Limb (tissue), 2 donors: ENCODE data around the gene CLTCL1.
"Not testable (repeated sequence)": the region's sequence is repeated elsewhere in the genome, so short reads cannot be mapped to it uniquely, and the experiment has no call there.

ENCODE experiments used
- DNase-seq, 2 donors: peaks; one replicate each; pipeline ENCODE4 v3.0.0-alpha.2; 2016; ENCODE audit errors: extremely low spot score in 2 of 2

Gene CLTCL1

DNA sequence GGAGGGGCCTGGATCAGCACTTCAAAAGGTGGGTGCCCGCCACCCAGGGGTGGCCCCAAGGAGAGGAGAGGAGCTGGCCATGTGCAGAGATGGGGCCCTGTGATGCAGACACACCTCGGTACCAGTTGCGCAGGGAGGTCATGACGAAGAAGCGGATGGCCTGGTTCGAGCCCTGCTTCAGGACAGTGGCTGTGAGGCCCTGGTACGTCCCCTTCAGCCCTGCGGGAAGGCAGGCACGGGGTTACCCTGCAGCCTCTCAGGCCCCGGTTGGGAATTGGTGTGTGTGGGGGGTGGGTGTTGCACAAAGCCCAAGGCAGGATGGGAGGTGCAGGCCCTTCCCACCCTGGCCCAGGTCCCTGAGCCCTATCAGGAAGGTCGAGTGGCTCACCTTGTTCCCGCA lies 114.8 kb downstream of the CLTCL1 start:
- DNase-seq, result no peak

DNA sequence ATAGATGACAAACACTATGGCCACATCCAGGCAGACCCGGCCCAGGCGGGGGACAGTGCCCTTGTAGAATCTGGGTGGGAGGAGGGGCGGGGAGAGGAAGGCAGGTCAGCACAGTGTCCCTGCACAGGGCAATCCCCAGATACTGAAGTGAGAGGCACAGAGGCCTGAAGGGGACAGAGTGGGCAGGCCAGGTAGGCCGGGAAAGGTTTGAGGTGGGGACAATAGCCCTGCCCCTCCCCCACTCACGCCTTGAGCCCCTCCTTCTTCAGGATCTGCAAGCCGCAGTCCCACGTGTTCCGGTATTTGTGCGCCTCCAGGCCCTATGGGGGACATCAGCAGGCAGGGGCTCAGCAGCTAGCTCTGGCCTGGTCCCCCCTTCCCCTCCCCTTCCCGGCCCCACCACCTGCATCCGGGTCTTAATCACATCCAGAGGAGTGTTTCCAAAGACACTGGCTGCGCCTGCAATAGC lies 115.3 kb downstream of the CLTCL1 start:
- peak in 1 of 2 donors; percentile 50 for DNase-seq

DNA sequence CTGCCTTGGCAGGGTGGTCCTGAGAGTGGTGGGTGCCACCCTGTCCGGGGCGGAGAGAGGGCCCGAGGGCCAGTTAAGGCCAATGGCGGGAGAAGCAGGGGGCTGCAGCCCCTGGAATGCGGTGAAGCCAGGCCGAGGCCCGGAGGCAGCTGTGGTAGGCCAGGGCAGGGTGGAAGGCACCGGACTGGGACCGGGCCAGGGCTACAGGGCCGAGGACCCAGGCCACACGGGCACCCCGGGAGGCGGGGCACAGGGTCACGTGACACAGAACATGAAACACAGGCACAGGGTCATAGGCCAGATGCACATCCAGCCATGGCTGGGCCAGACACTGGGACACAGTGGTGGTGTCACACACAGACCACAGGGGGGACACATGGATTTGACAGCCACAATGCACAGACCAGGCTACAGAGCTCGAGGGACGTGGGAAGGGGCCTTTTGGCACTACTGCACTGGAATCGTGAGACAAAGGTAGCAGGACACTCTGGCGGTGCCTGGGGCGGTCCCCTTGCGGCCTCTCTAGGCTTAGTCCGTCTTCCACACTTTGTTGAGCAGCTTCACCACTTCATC lies 115.8 kb downstream of the CLTCL1 start:
- DNase-seq, result no peak

DNA sequence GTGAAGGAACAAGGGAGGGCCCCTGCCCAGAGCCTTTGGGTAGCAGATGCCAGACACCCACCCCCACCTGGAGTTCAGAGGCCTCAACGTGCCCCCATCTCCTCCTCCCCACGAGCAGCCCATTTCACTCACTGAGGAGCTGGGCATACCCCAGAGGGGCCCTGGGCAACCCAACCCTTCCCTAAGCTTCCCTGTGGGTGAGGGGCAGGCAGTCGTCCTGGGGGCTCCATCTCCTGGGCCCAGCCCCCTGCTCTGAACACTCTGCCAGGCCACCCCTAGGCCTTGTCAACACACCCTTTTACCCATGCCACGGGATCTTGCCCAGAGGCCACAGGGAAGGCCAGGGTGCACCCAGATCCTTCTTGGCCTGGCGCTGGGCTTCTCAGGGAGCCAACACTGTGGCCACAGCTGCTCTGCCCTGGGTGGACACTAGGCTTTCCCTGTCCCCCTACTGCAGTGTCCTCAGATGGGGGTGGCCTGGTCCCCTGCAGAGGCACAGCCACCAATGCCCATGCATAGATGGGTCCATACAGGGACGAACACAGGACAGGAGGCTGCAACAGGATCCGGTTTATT lies 116.4 kb downstream of the CLTCL1 start:
- DNase-seq, result no peak

DNA sequence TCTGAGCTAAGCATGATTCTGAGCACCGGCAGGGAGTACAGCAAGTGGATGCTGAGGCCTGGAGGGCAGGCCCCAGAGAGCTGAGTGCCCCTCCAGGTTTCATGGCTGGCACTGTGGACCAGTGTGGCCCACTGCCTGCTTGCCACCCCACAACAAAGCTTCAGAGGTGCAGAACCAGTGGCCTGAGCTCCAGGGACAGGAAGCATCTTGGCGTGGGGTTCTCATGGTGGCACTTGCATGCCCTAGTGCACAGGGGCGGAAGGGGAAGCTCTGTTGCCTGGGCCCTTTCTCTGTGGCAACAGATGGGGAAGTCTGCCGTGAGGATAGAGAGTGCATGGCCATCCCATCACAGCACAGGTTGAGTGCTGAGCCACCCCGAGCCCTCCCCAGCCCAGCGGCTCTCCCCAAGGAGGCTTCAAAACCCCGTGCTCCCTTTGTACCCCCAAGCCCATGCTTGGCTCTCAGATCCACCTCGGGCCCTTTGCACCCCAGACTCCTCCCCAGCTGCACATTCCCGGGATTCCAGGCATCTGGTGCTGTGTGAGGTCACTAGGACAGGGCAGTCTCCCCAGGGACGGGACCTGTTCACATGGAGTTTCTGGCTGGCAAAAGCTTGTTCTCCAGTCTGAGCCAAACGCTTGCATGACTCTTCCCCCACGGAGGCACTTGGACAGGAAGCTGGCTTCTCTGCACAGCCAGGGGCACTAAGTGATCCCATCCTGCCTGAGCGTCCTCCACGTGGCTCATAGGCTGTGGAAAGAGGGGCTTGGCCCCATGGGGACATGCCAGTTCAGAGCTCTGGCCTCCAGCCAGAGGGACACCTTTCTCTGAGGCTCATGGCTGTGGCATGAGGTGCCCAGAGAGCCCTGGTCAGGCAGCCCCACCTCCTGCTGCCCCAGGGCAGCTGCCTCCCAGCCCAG lies 117.2 kb downstream of the CLTCL1 start:
- no peak for DNase-seq

DNA sequence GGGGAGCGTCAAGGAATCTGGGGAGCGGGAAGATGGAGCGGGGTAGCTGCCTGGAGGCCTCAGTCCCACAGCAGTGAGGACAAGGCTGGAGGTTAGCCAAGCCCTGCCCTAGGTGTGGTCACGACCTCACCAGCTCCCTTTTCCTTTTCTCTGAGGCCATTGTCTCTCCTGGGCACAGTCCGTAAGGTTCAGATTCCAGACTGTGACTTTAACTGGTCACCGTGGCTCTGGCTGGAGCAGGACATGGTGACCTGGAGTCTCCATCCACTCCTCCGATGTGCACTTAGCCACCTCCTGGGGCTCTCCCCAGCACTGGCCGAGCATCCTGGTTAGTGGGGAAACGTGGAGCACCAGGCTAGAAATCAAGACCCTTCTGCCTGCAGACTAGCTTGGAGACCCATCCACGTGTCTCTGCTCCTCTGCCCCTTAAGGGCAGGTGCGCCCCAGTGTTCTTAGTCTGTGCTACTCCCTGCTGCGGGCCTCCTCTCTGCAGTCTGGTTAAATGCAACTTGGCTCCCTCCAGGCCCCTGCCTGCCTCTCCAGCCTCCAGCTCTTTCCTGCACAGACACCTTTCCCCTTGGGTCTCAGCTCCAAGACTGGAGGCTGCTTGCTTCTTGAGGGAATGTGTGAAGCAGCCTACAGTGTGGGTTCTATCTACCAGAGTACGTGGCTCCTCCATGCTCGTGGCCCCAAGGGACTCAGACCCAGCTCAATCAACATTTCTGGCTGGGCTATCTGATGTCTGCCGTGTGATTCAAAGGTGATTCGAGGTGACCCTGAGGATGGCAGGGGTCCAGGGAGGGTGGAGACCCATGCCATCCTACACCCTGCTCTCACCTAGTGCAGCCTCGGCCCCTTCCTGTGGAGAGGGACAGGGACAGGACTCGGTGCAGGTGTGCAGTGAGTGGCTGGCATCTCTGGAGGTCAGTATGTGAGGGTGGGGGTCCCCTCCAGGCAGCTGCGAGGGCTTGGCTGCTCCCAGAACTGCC lies 118.2 kb downstream of the CLTCL1 start:
- DNase-seq, result no peak

DNA sequence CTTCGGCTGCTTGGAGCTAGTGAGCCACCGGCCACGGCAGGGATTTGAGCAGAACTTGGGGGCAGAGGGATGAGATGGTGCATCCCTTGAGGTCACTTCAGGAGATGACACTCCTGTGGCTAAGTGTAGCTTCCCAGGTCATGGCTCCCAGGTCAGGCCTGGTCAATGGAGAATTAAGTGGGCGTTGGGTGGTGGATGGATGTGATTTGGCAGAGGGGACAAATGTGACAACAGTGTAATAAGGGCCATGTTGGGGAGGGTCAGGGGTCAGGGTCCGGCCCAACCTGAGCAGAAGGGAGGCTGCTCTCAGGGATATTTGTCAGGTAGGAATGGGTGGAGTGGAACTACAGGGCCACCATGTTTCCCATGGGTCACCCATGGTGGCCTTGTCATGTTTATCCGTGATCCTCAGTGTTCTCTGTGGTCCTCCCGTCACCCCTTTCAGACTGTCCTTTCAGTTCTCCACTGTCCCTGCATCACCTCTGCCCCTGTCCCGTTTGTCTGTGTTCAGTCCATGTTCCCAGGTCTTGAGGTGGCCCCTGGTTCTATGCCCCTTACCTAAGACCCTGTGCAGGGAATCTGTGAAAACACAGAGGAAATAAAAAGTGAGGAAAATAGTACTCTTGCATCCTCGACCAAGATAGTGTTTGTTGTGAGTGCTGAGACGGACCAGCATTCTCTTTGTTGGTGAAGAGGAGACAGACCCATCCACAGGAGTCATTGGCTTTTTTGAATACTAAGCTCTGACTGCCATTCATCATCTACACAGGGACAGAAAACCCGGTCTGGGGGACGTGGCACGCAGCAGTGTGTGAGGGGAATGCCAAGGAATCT lies 119.1 kb downstream of the CLTCL1 start:
- no peak for DNase-seq

DNA sequence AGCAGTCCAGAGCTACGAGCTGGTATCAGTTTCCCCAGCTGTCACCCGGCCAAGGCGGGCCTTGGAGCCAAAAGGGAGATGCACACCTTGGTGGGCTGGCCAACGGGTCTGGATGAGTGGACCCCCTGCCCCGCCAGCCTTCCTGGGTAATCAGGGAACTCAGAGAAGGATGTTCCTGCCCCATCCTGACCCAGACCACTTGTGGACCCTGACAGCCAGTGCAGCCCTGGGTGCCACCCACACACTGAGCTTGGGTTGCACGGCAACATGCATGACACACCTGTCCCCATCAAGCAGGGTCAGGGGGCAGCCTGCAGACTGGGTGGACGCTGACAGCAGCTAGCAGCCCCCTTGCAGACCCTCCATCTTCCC lies 121.6 kb downstream of the CLTCL1 start:
- DNase-seq, result no peak

DNA sequence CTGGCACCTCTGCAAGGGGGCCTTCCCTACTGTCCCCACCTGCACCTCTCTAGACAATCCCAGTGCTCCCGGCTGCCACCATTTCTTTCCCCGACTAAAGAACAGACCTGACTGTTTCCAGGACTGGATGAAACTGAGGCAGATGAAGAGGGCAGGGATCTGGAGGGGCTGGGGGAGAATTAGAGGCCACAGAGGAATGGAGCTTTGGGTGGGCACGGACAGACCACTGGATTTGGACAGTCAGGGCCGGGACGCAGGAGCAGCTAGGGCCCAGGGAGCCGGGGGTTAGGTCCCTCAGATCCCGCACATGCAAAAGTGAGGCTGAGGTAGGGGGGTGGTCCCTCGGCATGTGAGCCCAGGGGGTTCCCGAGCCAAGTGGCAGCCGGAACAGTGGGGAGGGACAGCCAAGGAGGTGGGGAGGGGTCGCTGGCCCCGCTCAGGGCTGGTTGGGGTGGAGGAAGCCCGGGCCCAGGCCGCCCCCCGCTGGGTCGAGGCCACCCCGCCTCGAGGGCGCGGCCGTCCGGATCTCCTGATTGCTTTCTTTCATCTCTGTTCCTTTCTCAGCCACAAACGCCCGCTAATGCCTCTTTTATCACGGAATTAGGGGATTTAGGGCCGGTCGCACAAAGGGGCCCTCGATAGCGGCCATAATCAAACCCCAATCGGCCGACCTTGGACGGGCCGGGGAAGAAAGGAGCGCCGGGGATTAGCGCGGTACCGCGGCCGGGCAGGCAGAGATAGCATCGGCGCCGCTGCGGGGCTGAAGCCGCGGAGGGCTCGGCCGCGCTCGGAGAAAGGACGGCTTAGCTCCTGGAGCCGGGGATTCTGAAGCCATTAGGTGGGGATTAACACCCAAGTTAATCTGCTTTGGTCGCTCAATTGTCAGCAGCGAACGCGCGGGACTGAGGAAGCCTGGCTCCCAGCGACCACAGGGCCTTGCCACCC lies 122.2 kb downstream of the CLTCL1 start:
- no peak for DNase-seq

DNA sequence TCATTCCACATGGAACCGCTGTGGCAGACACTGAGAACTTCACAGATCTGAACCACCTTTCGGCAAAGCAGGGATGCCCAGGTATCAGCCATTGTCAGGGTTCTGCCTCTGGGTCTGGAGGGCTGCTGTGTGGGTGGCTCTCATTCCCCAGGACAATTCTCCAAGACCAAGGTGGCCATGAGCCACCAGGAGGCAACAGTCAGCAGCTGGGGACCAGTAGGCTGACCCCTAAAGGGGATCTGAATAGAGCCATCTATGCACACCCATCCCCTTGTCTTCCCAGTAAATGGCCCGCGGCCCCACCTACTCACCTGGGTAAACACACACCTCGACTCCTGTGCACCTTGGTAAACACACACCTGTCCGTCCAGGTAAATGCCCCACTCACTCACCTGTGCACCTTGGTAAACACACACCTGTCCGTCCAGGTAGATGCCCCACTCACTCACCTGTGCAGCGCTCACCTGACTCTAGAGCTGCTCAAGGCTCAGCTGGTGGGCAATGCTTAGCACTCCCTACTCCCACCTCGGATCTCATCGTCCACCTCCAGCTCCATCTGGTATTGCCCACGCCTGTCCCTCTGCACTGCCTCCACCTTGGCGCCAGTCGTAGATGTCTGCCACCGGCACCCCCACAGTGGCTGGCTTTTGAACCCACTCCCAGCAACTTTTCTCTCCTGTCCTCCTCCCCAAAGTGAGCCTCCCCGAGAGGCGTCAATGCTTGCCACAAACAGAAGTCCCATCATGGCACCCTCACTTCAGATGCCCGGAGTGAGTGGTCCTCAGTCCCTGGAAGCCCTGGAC lies 123.2 kb downstream of the CLTCL1 start:
- DNase-seq, result no peak

DNA sequence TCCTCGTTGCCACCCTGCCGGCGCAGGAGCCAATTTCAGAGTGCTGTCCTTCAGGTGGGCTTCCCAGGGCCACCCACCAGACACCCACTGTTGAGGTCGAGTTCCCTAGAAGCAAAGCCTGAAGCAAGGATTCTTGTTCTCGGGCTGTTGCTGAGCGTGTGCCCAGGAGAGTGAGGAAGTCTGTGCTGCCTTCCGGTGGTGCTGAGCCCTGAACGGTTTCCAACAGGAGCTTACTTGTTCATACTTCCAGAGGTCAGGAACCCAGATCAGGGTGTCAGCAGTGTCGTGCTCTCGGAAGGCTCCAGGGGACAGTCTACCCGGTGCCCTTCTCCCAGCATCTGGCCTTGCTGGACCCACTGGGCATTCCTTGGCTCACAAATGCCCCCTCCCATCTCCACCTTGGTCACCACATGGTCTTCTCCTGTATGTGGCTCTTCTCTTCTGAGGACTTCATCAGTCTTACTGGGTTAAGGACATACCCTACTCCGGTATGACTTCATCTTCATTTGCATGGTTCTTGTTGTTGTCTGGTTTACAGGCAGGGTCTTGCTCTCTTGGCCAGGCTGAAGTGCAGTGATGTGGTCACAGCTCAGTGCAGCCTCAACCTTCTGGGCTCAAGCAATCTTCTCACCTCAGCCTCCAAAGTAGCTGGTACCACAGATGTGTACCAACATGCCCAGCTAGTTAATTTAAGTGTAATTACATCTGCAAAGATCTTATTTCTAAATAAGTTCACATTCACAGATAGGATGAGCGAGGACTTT lies 124.2 kb downstream of the CLTCL1 start:
- no peak for DNase-seq

DNA sequence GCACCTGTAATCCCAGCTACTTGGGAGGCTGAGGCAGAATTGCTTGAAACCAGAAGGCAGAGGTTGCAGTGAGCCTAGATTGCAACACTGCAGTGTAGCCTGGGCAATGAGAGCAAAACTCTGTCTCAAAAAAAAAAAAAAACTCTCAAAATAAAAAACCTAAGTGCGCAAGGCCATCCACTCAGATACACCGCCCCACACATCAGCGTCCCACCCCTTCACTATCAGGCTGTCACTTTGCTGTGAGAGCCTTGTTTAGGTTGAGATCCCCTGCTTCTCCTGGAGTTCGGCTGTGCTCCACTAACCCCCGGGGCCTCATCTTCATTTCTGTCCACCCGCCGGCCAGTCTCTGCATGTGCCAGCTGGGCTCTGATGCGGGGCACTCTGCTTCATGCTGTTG lies 125.1 kb downstream of the CLTCL1 start:
- no peak for DNase-seq

DNA sequence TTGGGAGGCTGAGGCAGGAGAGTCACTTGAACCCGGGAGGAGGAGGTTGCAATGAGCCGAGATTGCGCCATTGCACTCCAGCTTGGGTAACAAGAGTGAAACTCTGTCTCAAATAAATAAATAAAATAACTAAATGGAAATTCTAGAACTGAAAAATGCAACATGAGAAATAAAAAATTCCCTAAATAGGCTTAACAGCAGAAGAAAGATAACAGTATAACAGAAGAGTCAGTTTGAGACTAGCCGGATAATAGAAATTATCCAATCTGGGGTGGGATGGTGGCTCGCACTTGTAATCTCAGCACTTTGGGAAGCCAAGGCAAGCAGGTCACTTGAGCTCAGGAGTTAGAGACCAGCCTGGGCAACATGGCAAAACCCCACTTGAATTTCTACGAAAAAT lies 127.1 kb downstream of the CLTCL1 start:
- DNase-seq, result no peak

DNA sequence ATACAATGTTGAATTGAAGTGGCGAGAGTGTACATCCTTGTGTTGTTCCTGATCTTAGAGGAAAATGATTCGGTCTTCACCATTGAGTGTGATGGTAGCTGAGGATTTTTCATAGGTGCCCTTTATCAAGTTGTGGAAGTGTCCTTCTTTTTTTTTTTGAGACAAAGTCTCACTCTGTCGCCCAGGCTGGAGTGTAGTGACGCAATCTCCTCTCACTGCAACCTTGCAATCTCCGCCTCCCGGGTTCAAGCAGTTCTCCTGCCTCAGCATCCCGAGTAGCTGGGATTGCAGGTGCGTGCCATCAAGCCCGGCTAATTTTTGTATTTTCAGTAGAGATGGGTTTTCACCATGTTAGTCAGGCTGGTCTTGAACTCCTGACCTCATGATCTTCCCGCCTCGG lies 132.9 kb downstream of the CLTCL1 start:
- not testable (repeated sequence) for DNase-seq

DNA sequence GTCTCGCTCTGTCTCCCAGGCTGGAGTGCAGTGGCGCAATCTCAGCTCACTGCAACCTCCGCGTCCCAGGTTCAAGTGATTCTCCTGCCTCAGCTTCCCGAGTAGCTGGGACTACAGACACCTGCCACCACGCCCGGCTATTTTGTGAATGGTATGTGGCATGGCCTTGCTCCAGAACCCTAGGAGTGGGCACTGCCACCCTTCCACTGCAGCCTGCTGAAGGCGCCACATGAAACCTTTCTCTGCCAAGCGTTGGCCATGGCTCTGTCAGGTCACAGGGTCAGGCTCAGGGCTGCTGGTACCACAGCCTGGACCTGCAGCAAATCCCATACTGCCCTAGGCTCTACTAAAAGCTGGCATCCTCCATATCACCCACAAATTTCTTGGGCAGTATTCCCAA lies 135.4 kb downstream of the CLTCL1 start:
- not testable (repeated sequence) for DNase-seq

DNA sequence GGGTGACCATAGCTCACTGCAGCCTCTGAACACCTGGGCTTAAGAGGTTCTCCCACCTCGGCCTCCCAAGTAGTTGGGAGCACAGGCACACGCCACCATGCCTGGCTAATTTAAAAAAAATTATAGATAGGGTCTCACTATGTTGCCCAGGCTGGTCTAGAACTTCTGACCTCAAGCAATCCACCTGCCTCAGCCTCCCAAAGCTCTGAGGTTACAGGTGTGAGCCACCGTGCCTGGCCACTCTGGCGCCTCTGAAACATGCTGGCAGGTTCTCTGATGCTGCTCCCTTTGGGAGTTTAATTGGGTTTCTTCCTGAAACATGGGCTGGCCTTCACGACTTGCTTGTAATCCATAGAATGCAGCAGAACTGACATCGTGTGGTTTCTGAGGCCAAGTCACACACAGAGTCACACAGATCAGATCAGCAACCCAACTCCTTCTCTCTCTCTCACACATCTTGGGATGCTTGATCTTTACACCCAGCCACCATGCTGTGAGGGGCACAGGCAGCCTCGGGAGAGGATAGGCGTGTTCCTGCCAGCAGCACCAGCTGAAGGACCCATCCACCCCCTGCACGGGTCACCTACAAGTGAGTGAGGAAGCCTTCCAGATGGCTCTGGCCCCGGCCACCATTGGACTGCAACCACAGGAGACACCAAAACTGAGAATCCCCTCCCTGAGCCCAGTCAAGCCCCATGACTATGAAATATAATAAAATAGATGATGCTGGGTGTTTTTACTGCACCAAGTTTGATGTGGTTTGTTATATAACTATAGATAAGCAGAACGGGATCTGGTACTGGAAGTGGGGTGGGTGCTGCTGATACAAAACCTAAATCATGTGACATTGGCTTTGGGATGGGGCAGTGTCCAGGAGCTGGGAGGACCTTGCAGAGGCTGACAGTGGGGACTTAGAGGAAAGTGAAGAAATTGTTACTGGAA lies 138.3 kb downstream of the CLTCL1 start:
- no peak for DNase-seq
